Testis (tissue), 2 donors: Measurements from ENCODE around the gene NPAS2.

Source experiments
- CTCF ChIP-seq, 3 experiments: fragments of 450-650 bp in 2 of 3; fragments of 200-600 bp in 1 of 3; sonication (generic) in 1 of 3; IDR thresholded peaks; one replicate each; pipeline ENCODE4 v1.5.1; 2016 to 2019; ENCODE audit warnings: antibody characterized with exemption in 3 of 3, mild to moderate bottlenecking in 2 of 3, moderate library complexity in 1 of 3
- POLR2A ChIP-seq: fragments of 450-650 bp; IDR thresholded peaks from one replicate; pipeline ENCODE4 v1.6.1; 2017; ENCODE audit warnings: antibody characterized with exemption, mild to moderate bottlenecking, moderate library complexity

GRCh38 chr2:100808582-100808981 lies 11.4 kb upstream of the NPAS2 start:
- TF ChIP-seq CTCF (IDR thresholded peaks at IDR 0.05) (no peak), POLR2A (no peak)
